Nephron progenitor cell (in vitro differentiated cells): ENCODE results near the gene PTPRR.

Experiments
- DNase-seq: peaks from one replicate; pipeline ENCODE4 v3.0.0; 2021
- H3K27ac Mint-ChIP-seq: 2 replicates; pipeline ENCODE4 v1.8.0; 2021; ENCODE audit warnings: mild to moderate bottlenecking, moderate library complexity, mixed read lengths
- H3K27me3 Mint-ChIP-seq: 2 replicates; pipeline ENCODE4 v1.8.0; 2021; ENCODE audit warnings: mild to moderate bottlenecking, low read depth, mixed read lengths; ENCODE audit not compliant: poor library complexity
- H3K36me3 Mint-ChIP-seq: 2 replicates; pipeline ENCODE4 v1.8.0; 2021; ENCODE audit warnings: low read depth, mixed read lengths
- H3K4me1 Mint-ChIP-seq: 2 replicates; pipeline ENCODE4 v1.8.0; 2021; ENCODE audit warnings: mixed read lengths
- H3K4me3 Mint-ChIP-seq: 2 replicates; pipeline ENCODE4 v1.8.0; 2021; ENCODE audit warnings: mild to moderate bottlenecking, moderate library complexity, mixed read lengths
- H3K9me3 Mint-ChIP-seq: 2 replicates; pipeline ENCODE4 v1.8.0; 2021; ENCODE audit warnings: mild to moderate bottlenecking, moderate library complexity, mixed read lengths
- TF ChIP-seq, protein P1 (sequence below): fragments of 200-600 bp; sonication (generic); IDR thresholded peaks from 2 replicates; pipeline ENCODE4 v1.5.0; 2021; ENCODE audit warnings: antibody characterized with exemption

The PTPRR gene

DNA sequence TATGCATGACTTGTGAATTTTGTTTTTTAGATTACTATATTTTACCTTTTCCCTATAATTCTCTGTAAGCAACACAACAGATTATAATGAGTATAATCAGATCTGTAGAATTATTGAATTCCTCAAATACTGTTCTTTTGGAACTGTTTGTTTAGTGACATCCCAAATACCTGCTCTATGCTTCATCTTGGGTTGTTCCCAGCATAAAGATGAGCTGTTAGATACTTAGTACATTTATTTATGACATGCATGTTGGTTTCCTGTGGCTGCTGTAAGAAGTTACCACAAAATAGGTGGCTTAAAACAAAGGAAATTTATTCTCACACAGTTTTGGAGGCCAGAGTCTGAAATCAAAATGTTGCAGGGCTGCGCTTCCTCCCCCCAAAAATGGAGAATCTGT, 78.4 kb downstream of the PTPRR start:
- H3K9me3 Mint-ChIP-seq: no peaks in the 10 kb centered on the region
- TF ChIP-seq, protein P1, sequence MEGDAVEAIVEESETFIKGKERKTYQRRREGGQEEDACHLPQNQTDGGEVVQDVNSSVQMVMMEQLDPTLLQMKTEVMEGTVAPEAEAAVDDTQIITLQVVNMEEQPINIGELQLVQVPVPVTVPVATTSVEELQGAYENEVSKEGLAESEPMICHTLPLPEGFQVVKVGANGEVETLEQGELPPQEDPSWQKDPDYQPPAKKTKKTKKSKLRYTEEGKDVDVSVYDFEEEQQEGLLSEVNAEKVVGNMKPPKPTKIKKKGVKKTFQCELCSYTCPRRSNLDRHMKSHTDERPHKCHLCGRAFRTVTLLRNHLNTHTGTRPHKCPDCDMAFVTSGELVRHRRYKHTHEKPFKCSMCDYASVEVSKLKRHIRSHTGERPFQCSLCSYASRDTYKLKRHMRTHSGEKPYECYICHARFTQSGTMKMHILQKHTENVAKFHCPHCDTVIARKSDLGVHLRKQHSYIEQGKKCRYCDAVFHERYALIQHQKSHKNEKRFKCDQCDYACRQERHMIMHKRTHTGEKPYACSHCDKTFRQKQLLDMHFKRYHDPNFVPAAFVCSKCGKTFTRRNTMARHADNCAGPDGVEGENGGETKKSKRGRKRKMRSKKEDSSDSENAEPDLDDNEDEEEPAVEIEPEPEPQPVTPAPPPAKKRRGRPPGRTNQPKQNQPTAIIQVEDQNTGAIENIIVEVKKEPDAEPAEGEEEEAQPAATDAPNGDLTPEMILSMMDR: no peak
- H3K36me3 Mint-ChIP-seq: no peaks in the 10 kb centered on the region
- H3K27me3 Mint-ChIP-seq: peaks cover 7% of the 10 kb centered on the region
- no peak overlapping the region for H3K27ac Mint-ChIP-seq
- no peak for DNase-seq
- H3K4me3 Mint-ChIP-seq: no peak overlapping the region
- H3K4me1 Mint-ChIP-seq: no peaks in the 10 kb centered on the region

DNA sequence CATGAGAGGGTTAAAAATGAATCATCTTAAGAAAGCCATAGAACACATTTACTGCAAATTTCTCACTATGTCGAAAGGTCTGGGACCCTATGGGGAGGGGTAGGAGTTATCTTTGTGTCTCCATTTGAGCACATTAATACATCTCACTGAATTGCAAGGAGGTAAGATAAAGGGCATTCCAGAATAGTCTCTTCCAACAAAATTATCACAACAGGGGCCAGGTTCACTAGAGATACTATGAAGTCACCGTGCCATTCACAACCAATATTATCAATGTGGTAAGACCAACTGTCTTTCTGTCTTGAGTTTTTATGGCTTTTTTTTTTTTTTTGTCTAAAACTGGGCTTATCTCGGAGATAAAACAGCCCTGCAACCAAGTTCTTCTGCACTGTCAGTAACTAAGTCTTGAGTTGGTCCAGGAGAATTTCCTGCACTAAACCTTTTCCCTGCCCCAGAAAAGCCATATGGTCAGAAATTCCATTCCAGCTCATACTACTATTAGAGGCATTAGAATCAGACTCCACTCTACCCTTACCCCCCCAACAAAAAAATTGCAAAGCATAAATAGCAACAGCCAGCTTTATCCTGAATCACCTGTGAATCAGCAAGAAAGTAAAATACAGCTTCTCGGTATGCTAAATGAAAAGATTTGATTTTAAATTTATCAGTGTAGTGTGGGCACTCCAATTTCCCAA, 79.7 kb downstream of the PTPRR start:
- Mint-ChIP-seq H3K36me3 (no peaks in the 10 kb centered on the region), H3K27ac (no peak overlapping the region)
- TF ChIP-seq, protein P1: no peak

DNA sequence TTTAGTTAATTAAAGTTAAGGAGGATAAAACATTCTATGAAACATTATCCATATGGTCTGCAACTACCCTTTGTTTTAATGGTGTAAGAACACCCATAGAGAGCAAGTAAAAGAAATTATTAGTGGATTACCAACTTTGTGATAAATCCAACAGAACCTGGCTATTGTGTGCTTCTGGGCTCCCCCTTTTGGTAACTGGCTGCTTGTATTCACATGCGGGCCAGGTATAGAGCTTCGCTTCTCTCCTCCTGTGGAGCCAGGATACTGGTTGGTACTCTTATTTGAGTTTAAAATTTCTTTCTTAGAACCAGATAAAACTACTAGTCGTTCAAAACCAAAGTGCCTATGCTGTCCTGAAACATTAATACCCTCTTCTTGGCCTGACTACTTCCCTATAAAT, 81.0 kb downstream of the PTPRR start:
- Mint-ChIP-seq H3K27ac (no peak overlapping the region), H3K36me3 (no peaks in the 10 kb centered on the region), H3K4me3 (no peak overlapping the region), H3K9me3 (no peaks in the 10 kb centered on the region), H3K27me3 (peaks cover 7% of the 10 kb centered on the region), H3K4me1 (no peaks in the 10 kb centered on the region)
- TF ChIP-seq, protein P1: no peak
- DNase-seq: no peak

More for the DNA sequence above, 79.7 kb downstream of the PTPRR start:
- Mint-ChIP-seq H3K4me3 (no peak overlapping the region), H3K9me3 (no peaks in the 10 kb centered on the region), H3K27me3 (peaks cover 7% of the 10 kb centered on the region), H3K4me1 (no peaks in the 10 kb centered on the region)
- DNase-seq: no peak

DNA sequence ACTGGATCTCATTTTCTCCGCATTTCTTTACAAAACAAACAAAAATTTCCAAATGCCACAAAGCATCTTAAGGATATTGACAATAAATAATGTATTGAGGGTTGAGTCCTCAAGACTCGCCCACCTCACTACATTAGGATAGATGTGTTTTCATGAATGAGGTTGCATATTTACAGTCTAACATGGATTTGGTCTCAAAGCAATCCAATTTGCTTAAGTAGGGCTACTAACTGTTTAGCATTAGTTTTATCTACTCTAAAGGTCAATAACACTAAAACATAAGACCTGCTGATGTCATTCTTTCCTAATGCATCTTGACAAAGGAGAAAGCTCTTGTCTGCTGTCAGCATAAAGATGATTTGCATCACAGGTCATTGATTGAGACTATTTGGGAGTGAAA, 82.4 kb downstream of the PTPRR start:
- Mint-ChIP-seq H3K9me3 (no peaks in the 10 kb centered on the region), H3K4me3 (no peak overlapping the region), H3K27ac (no peak overlapping the region), H3K27me3 (peaks cover 11% of the 10 kb centered on the region), H3K4me1 (no peaks in the 10 kb centered on the region), H3K36me3 (no peaks in the 10 kb centered on the region)
- no peak for DNase-seq
- TF ChIP-seq, protein P1: no peak

DNA sequence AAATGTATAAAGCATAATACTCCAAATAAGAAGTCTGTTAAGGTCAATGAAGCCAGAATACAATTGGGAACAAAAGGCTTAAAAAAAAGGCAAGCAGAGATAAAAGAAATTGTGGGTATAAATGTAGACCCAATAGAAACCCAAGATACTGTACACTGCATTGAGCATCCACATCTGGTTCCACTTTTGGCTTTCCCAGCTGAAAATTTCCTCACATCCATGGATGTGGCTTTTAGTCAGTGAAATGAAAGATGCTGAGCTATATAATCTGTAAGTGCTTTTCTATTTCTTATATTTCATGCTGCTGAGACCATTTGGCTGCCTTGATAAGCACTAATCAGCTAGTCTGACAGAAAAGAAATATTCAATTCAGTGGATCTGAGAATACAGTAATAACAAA, 83.5 kb downstream of the PTPRR start:
- no peak overlapping the region for H3K27ac Mint-ChIP-seq

DNA sequence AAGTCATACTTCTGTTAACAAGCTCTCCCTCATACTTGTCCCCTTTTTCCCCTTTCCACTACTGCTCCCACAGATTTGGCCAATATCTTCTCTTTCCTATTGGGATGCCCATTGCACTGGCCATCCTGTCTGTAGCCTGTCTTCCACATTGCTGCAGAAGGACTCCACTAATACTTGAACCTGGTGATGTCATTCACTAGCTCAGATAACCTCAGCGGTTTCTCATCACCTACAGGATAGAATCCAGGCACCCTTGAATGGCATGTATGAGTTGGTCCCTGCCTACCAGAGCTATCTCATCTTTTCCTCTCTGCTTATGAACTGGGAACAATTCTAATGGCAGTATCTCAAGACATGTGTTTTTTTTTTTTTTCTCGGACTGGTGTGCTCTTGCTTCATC, 84.6 kb downstream of the PTPRR start:
- DNase-seq: no peak
- H3K4me3 Mint-ChIP-seq: no peak overlapping the region
- H3K4me1 Mint-ChIP-seq: no peaks in the 10 kb centered on the region
- H3K27ac Mint-ChIP-seq: no peak overlapping the region
- no peaks in the 10 kb centered on the region for H3K36me3 Mint-ChIP-seq
- H3K9me3 Mint-ChIP-seq: no peaks in the 10 kb centered on the region
- H3K27me3 Mint-ChIP-seq: peaks cover 27% of the 10 kb centered on the region
- TF ChIP-seq, protein P1: no peak

More for the DNA sequence above, 83.5 kb downstream of the PTPRR start:
- no peak overlapping the region for H3K4me3 Mint-ChIP-seq
- H3K9me3 Mint-ChIP-seq: no peaks in the 10 kb centered on the region
- H3K36me3 Mint-ChIP-seq: no peaks in the 10 kb centered on the region
- TF ChIP-seq, protein P1: no peak
- DNase-seq: no peak
- H3K27me3 Mint-ChIP-seq: peaks cover 22% of the 10 kb centered on the region
- no peaks in the 10 kb centered on the region for H3K4me1 Mint-ChIP-seq
